Measurements from ENCODE around the gene TMEM151A.

Gene TMEM151A

GRCh38 chr11:66332371-66333219 is 40.9 kb downstream of the TMEM151A start:
- DNase-seq (ENCODE audit: insufficient read length, low spot score) (no peak), FAIRE-seq (no peak)
- TF ChIP-seq POLR2A (IDR thresholded peaks at IDR 0.05; ENCODE audit: low read depth, low read length): no peak

- no peak for DNase-seq (ENCODE audit: insufficient read length, low spot score)
- no peak for TF ChIP-seq POLR2A (IDR thresholded peaks at IDR 0.05; ENCODE audit: low read depth, low read length)
- FAIRE-seq: no peak
Observed at GRCh38 chr11:66333220-66333877, 41.7 kb downstream of the TMEM151A start.

- DNase-seq (ENCODE audit: insufficient read length, low spot score) (no peak), FAIRE-seq (no peak)
- TF ChIP-seq POLR2A (IDR thresholded peaks at IDR 0.05; ENCODE audit: low read depth, low read length): no peak
Observed at GRCh38 chr11:66333896-66334604, 42.4 kb downstream of the TMEM151A start.

GRCh38 chr11:66334605-66335442 is 43.1 kb downstream of the TMEM151A start:
- DNase-seq (ENCODE audit: insufficient read length, low spot score) (no peak), FAIRE-seq (no peak)
- no peak for TF ChIP-seq POLR2A (IDR thresholded peaks at IDR 0.05; ENCODE audit: low read depth, low read length)

- FAIRE-seq (no peak), DNase-seq (ENCODE audit: insufficient read length, low spot score) (peak; percentile 51)
- TF ChIP-seq POLR2A (IDR thresholded peaks at IDR 0.05; ENCODE audit: low read depth, low read length): peak; percentile 25
Observed at GRCh38 chr11:66335531-66336233, 44.0 kb downstream of the TMEM151A start.

GRCh38 chr11:66336234-66337102 is 44.8 kb downstream of the TMEM151A start, which contains the start of gene RIN1:
Gene RIN1 (minus strand): TSS chr11:66336434. CDS start chr11:66336402, 32 bp downstream.
- DNase-seq (ENCODE audit: insufficient read length, low spot score) (peak; percentile 98), FAIRE-seq (peak; percentile 53)
- TF ChIP-seq POLR2A (IDR thresholded peaks at IDR 0.05; ENCODE audit: low read depth, low read length): peak; percentile 69

GRCh38 chr11:66337103-66337899 is 45.6 kb downstream of the TMEM151A start:
- DNase-seq (ENCODE audit: insufficient read length, low spot score): no peak
- TF ChIP-seq POLR2A (IDR thresholded peaks at IDR 0.05; ENCODE audit: low read depth, low read length): no peak
- FAIRE-seq: no peak

- no peak for TF ChIP-seq POLR2A (IDR thresholded peaks at IDR 0.05; ENCODE audit: low read depth, low read length)
- no peak for DNase-seq (ENCODE audit: insufficient read length, low spot score)
- FAIRE-seq: no peak
Observed at GRCh38 chr11:66338276-66339161, 46.8 kb downstream of the TMEM151A start.

GRCh38 chr11:66339162-66339675 is 47.5 kb downstream of the TMEM151A start:
- no peak for FAIRE-seq
- no peak for DNase-seq (ENCODE audit: insufficient read length, low spot score)
- no peak for TF ChIP-seq POLR2A (IDR thresholded peaks at IDR 0.05; ENCODE audit: low read depth, low read length)

Measured in H54 (cell line).